ENCODE measurements around the gene MYOG.

MYOG gene

DNA sequence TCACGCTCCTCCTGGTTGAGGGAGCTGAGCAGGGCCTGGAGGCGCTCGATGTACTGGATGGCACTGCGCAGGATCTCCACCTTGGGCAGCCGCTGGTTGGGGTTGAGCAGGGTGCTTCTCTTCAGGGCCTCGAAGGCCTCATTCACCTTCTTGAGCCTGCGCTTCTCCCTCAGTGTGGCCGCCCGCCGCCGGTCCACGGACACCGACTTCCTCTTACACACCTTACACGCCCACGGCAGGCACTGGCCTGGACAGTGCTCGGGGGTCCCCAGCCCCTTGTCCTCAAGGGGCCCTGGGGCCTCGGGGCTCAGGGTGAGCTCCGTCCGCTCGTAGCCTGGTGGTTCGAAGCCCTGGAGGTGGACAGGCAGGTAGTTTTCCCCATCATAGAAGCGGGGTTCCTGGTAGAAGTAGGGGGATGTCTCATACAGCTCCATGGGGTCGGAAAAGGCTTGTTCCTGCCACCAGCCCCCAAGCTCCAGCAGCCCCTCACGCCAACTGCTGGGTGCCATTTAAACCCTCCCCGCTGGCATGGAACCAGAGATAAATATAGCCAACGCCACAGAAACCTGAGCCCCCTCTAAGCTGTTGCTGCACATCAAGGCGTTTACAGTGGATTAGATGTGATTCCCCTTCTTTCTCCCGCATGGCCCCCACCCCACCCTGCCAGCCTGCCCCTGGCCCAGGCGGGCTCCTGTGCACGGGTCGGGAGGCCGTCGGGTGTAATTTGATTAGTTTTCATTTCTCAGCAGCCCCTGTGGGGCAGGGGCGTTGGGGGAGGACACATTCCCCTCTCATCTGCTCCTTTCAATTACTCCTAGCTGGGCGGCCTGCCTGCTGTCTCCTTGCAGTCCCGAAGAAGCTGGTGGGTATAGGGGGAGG is at the start of gene MYOG:
Gene MYOG (minus strand): TSS at position 485 of the 879 bp plus-strand sequence. CDS start 51 bp downstream, at position 434.
- DNase-seq (ENCODE audit: low read depth) = no peak

DNA sequence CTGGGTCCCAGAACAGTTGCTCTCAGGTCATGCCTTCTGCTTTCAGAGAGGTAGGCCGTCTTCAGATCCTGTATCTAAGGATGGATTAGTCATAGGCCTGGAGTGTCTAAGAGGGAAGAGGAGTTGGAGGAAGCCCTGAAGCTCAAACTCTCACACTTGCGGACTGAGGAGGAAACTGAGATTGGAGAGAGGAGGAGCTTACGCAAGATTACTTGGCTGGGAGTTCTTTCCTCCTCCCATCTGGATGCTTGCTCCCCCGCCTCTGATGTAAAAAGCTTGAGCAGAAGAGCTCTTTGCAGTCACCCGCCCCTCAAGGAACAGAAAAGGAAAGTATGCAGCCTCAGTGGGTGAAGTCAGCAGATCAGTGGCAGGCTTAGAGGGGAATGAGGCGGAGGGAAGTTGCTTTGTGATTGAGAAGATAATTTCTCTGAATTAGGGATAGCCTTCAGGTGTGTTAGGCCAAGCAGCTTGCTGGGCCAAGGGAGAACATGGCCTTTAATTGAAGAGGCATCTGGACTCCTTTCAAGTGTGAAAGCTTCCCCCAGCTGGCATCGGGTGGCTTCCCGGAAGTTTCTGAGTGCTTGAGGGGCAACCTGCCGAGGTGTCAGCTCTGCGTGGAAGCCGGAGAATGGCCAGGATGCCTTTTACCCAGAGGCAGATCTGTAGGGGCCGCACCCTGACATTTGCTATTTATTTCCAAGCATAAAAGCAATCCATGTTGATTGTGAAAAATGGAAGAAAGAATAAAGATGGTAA is 48.3 kb upstream of the MYOG start:
- no peak for DNase-seq (ENCODE audit: low read depth)

- no peak for DNase-seq (ENCODE audit: low read depth)
These were observed 45.9 kb upstream of the MYOG start for GRCh38 chr1:203131548-203132200.

- no peak for DNase-seq (ENCODE audit: low read depth)
These were observed 44.7 kb upstream of the MYOG start for GRCh38 chr1:203130358-203130985.

- no peak for DNase-seq (ENCODE audit: low read depth)
These were observed 43.9 kb upstream of the MYOG start for GRCh38 chr1:203129501-203130231.

GRCh38 chr1:203128716-203129500 is 43.1 kb upstream of the MYOG start:
- DNase-seq (ENCODE audit: low read depth) = no peak

DNA sequence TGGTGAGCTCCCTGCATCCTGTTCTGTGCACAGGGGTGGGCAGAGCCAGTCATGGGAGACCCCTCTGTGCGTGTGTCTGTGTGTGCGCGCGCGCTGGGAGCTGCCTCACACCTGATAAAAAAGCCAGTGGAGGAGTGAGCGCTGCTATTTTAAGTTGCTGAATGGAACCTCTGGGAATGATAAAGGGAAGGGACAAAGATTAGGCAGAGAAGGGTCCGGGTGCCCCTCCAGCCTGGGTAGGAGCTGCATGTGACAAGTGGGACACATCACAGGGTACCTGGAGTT is 42.6 kb upstream of the MYOG start:
- DNase-seq (ENCODE audit: low read depth) = no peak

- no peak for DNase-seq (ENCODE audit: low read depth)
These were observed 42.0 kb upstream of the MYOG start, which contains the start of gene ADORA1 for GRCh38 chr1:203127666-203128430. ADORA1 (plus strand) TSS chr1:203127726; CDS start chr1:203128842, 1,116 bp downstream.

DNA sequence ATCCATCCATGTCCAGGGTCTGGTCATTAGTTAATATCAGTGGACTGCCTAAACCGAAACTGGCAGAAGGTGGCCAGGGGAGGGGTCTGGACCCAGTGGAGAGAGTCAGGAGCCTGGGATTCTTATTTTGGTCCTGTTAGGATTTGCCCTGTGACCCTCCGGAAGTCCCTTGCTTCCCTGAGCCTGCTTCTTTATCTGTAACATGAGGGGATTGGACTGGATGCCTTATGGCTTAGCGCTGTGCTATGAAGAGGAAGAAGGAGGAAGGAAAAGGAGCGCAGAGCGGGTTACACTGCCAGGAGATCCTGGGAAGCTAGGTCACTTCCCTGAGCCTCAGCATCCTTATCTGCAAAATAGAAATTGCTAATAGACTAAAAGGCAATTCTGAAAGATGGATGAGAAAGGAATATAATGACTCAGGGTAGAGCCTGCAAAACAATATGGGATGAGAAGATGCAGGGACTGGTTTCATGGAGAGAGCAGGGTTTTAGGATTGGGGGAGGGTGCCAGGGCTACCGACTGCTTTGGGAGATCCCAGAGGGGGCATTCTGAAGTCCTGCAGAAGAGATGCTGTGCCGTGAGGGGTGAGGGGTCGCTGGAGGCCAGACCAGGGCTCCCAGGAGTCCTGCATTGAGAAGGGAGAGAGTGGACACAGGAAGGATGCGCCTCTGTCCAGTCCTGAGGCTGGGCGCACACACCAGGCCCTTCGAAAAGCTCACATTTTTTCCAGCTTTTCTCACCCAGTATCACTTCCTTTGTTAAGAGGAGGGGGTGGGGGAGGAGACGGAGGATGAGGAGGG is 41.3 kb upstream of the MYOG start:
- no peak for DNase-seq (ENCODE audit: low read depth)

GRCh38 chr1:203126151-203126865 is 40.5 kb upstream of the MYOG start:
- no peak for DNase-seq (ENCODE audit: low read depth)

DNA sequence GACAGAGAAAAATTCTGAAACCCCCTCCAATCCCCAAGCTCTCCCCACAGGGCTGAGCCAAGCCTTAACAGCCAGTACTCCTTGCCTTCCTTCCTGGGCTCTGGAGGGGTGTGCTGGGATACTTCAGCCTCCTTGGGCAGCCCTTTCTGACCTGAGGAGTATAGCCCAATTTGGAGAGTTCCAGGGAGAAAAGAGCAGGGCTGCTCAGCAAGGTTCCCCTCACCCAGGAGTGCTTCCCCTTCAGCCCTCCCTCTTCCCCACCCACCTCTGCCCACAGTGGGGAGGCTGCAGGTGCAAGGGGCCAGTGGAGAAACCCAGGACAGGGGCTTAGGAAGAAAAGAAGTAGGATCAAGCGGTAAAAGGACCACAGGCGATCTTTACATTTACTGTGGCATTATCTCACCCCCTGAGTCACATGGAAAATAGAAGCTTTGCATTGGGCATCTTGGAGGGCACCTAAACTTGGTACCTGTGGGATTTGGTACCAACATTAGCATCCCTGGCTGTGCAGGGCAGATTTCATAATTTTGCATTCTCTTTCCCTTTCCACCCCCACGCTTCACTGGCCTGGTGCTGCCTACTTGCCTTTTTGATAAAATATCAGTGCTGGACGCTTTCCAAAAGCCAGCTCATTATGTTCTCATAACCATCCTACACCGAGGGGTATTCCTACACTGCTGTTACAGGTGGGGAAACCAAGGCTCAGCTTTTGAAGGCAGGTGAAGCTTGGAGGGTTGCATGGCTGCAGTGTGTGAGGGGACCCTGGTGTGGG is 38.9 kb upstream of the MYOG start:
- DNase-seq (ENCODE audit: low read depth) = no peak

- no peak for DNase-seq (ENCODE audit: low read depth)
These were observed 38.2 kb upstream of the MYOG start for GRCh38 chr1:203124011-203124410.

DNA sequence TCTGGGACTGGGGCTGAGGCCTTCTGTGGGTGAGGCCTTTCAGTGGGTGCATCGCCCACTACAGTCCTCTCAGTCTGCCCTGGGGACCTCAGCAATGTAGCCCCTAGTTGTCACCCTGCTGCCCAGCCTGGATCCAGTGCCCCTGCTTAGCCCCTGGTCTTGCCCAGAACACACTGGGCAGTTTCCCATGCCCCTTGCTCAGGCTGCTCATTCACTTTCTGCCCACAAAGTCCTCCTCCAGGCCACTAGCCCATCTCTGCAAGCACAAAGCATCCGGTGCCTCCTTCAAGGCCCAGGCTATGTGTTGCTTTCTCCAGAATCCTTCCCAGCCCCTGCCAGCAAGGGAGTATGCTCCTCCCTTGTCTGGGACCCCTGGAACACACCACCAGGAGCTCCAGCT is 36.3 kb upstream of the MYOG start:
- no peak for DNase-seq (ENCODE audit: low read depth)

GRCh38 chr1:203121186-203122015 is 35.6 kb upstream of the MYOG start:
- DNase-seq (ENCODE audit: low read depth) = no peak

- DNase-seq (ENCODE audit: low read depth) = no peak
These were observed 34.7 kb upstream of the MYOG start for GRCh38 chr1:203120325-203121153.

All from non-pigmented ciliary epithelial cell (primary cell).